Fibroblast of villous mesenchyme (primary cell): ENCODE measurements around the gene PHF19. TPM values are rescaled to one million over a fixed set of nuclear protein-coding genes. Genes with fewer than 3 reads are reported as not detected.

ENCODE experiments used
- DNase-seq: peaks from one replicate; pipeline ENCODE4 v3.0.0-alpha.2; 2010; ENCODE audit warnings: low read depth
- H3K4me3 ChIP-seq: 2 replicates; pipeline ENCODE4 v1.5.1; 2011; ENCODE audit warnings: low read depth, mild to moderate bottlenecking, low read length
- total RNA-seq: library from RNA; depleted of rRNA; stranded (reverse); fragments of >200 nt; gene quantifications from 2 replicates; pipeline ENCODE4 v1.2.3, GENCODE V29; 2012
- TF ChIP-seq, protein P1 (sequence below): IDR thresholded peaks from 2 replicates; pipeline ENCODE4 v1.5.1; 2012; ENCODE audit warnings: low read depth, mild to moderate bottlenecking, low read length; ENCODE audit not compliant: insufficient read depth

The PHF19 gene
- total RNA-seq, 1 donor, result 35.8 TPM

DNA sequence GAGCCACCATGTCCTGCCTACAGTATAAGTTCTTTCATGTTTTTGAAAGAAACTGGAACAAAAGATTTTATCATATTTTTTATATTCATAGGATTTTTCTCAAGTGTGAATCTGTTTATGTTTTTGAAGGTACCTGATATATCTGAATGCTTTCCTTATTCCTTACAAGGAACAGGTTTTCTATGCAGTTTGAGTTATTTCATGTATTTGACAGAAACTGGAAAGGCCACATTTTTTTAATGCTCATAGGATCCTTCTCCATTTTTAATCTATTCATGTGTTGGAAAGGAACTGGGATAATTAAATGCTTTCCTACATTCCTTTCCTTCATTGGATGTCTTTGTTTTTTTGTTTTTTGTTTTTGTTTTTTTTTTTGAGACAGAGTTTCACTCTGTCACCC, 68.1 kb downstream of the PHF19 start:
- TF ChIP-seq, protein P1, sequence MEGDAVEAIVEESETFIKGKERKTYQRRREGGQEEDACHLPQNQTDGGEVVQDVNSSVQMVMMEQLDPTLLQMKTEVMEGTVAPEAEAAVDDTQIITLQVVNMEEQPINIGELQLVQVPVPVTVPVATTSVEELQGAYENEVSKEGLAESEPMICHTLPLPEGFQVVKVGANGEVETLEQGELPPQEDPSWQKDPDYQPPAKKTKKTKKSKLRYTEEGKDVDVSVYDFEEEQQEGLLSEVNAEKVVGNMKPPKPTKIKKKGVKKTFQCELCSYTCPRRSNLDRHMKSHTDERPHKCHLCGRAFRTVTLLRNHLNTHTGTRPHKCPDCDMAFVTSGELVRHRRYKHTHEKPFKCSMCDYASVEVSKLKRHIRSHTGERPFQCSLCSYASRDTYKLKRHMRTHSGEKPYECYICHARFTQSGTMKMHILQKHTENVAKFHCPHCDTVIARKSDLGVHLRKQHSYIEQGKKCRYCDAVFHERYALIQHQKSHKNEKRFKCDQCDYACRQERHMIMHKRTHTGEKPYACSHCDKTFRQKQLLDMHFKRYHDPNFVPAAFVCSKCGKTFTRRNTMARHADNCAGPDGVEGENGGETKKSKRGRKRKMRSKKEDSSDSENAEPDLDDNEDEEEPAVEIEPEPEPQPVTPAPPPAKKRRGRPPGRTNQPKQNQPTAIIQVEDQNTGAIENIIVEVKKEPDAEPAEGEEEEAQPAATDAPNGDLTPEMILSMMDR, result no peak
- no peak for DNase-seq
- H3K4me3 ChIP-seq, result no peak overlapping the region

DNA sequence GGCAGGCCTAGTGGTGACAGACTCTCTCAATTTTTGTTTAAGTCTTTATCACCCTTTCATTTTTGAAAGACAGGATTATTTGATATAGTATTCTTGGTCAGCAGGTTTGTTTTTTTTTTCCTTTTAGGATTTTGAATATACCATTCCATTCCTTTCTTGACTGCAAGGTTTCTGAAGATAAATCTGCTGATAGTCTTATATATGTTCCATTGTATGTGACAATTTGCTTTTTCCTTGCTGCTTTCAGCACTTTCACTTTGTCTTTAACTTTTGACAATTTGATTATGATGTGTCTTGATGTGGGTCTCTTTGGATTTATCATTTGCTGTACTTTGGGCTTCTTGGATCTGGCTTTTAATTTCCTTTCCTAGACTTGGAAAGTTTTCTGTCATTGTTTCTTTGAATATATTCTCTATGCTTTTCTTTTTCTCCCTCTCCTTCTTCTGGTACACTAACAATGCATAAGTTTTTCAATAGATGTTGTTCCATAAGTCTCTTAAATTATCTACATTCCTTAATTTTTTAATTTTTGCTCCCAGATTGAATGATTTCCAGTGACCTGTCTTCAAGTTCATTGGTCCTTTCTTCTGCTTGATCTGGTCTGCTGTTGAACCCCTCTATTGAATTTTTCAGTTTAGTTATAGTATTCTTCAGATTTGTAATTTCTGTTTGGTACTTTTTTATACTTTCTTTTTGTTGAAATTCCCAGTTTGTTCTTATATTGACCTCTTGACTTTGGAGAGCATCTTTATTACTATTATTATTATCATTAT, 69.2 kb downstream of the PHF19 start:
- no peak overlapping the region for H3K4me3 ChIP-seq
- no peak for DNase-seq
- TF ChIP-seq, protein P1, result no peak

Other genes with a start within 250 kb of the PHF19 start
- gene MEGF9, start 162.7 kb downstream of the PHF19 start, total RNA-seq, result 4.3 and 5.5 TPM in 2 replicates
- gene FBXW2, start 83.8 kb downstream of the PHF19 start, total RNA-seq, result 35.4 and 41.5 TPM in 2 replicates
- gene PSMD5, start 34.3 kb downstream of the PHF19 start, total RNA-seq, result 35.1 and 50.1 TPM in 2 replicates
- 0.86 and 1.6 TPM in 2 replicates for gene TRAF1, start 49.6 kb upstream of the PHF19 start, total RNA-seq
- gene C5, start 173.1 kb upstream of the PHF19 start, total RNA-seq, result 2.3 and 3.9 TPM in 2 replicates
- 5.8 and 6.5 TPM in 2 replicates for gene CNTRL, start 197.8 kb upstream of the PHF19 start, total RNA-seq